HEK293 (cell line): ENCODE results near the gene ABLIM3.

Source experiments
- CTCF ChIA-PET: fragments of 350-600 bp; formaldehyde crosslinking; extraction: SDS; loops from one replicate; lab custom pipeline; 2021; ENCODE audit warnings: antibody characterized with exemption; lab: Yijun Ruan, JAX
- POLR2A ChIA-PET: fragments of 300-600 bp; formaldehyde crosslinking; extraction: SDS; loops from one replicate; lab custom pipeline; 2020; ENCODE audit warnings: antibody characterized with exemption, inconsistent platforms; lab: Yijun Ruan, JAX
- H3K27ac ChIP-seq: fragments of 200-500 bp; sonication (Bioruptor generic); 2 replicates; pipeline ENCODE4 v1.5.1; 2014; ENCODE audit warnings: low read depth, low read length, control low read depth, inconsistent platforms; ENCODE audit errors: extremely low read depth
- H3K36me3 ChIP-seq, 2 experiments: fragments of 200-500 bp in 1 of 2; sonication (Bioruptor generic) in 1 of 2; 1 replicate in 1 of 2; 2 replicates in 1 of 2; pipeline ENCODE4 v1.5.1; 2014 to 2017; ENCODE audit warnings: inconsistent platforms in 2 of 2, low read length in 2 of 2; ENCODE audit not compliant: control insufficient read depth in 2 of 2, insufficient read depth in 1 of 2
- H3K4me1 ChIP-seq: fragments of 200-500 bp; sonication (Bioruptor generic); 2 replicates; pipeline ENCODE4 v1.5.1; 2014; ENCODE audit warnings: mild to moderate bottlenecking, low read length, inconsistent platforms; ENCODE audit not compliant: control insufficient read depth, insufficient read depth
- H3K4me3 ChIP-seq: 2 replicates; pipeline ENCODE4 v1.5.1; 2011; ENCODE audit warnings: low read depth, mild to moderate bottlenecking, control low read depth, low read length, moderate library complexity
- H3K9me3 ChIP-seq: fragments of 200-500 bp; sonication (Bioruptor generic); 2 replicates; pipeline ENCODE4 v1.5.1; 2014; ENCODE audit warnings: low read depth, low read length, inconsistent platforms; ENCODE audit not compliant: control insufficient read depth, insufficient read depth
- AEBP2 ChIP-seq: fragments of 450-650 bp; formaldehyde crosslinking; IDR thresholded peaks from 2 replicates; pipeline ENCODE4 v1.5.1; 2016; ENCODE audit warnings: missing biosample characterization, missing genetic modification characterization, borderline replicate concordance
- GLI4 ChIP-seq: fragments of 450-650 bp; formaldehyde crosslinking; IDR thresholded peaks from 2 replicates; pipeline ENCODE4 v1.5.1; 2016; ENCODE audit warnings: missing biosample characterization, missing genetic modification characterization
- KLF8 ChIP-seq: fragments of 450-650 bp; formaldehyde crosslinking; IDR thresholded peaks from 2 replicates; pipeline ENCODE4 v1.5.1; 2016; ENCODE audit warnings: missing biosample characterization, missing genetic modification characterization
- SETDB1 ChIP-seq: IDR thresholded peaks from one replicate; pipeline ENCODE4 v1.6.1; 2017; ENCODE audit warnings: mild to moderate bottlenecking, low read length, moderate library complexity, mixed read lengths; ENCODE audit not compliant: insufficient read length
- ZNF121 ChIP-seq: fragments of 450-650 bp; formaldehyde crosslinking; IDR thresholded peaks from 2 replicates; pipeline ENCODE4 v1.5.1; 2016; ENCODE audit warnings: missing biosample characterization, missing genetic modification characterization
- ZNF175 ChIP-seq: fragments of 450-650 bp; formaldehyde crosslinking; IDR thresholded peaks from 2 replicates; pipeline ENCODE4 v1.5.1; 2016; ENCODE audit warnings: missing biosample characterization, missing genetic modification characterization
- ZNF214 ChIP-seq: fragments of 450-650 bp; formaldehyde crosslinking; IDR thresholded peaks from 2 replicates; pipeline ENCODE4 v1.5.1; 2017; ENCODE audit warnings: missing biosample characterization, mild to moderate bottlenecking, missing genetic modification characterization, borderline replicate concordance
- ZNF280D ChIP-seq: fragments of 450-650 bp; formaldehyde crosslinking; IDR thresholded peaks from 2 replicates; pipeline ENCODE4 v1.5.1; 2016; ENCODE audit warnings: missing biosample characterization, missing genetic modification characterization
- ZNF335 ChIP-seq: fragments of 450-650 bp; formaldehyde crosslinking; conservative IDR thresholded peaks from 2 replicates; pipeline ENCODE4 v1.5.1; 2016; ENCODE audit warnings: missing biosample characterization, missing genetic modification characterization
- ZNF350 ChIP-seq: fragments of 450-650 bp; formaldehyde crosslinking; IDR thresholded peaks from 2 replicates; pipeline ENCODE4 v1.5.0; 2017; ENCODE audit warnings: missing biosample characterization, mild to moderate bottlenecking, missing genetic modification characterization
- ZNF354C ChIP-seq: fragments of 450-650 bp; formaldehyde crosslinking; IDR thresholded peaks from 2 replicates; pipeline ENCODE4 v1.5.1; 2016; ENCODE audit warnings: missing biosample characterization, missing genetic modification characterization, low read depth, borderline replicate concordance
- ZNF585B ChIP-seq: fragments of 450-650 bp; formaldehyde crosslinking; IDR thresholded peaks from 2 replicates; pipeline ENCODE4 v1.5.1; 2016; ENCODE audit warnings: missing biosample characterization, missing genetic modification characterization
- ZNF623 ChIP-seq: fragments of 450-650 bp; formaldehyde crosslinking; IDR thresholded peaks from 2 replicates; pipeline ENCODE4 v1.5.1; 2016; ENCODE audit warnings: missing biosample characterization, missing genetic modification characterization
- ZNF624 ChIP-seq: fragments of 450-650 bp; formaldehyde crosslinking; IDR thresholded peaks from 2 replicates; pipeline ENCODE4 v1.5.1; 2017; ENCODE audit warnings: missing biosample characterization, missing genetic modification characterization
- ZNF654 ChIP-seq: fragments of 450-650 bp; formaldehyde crosslinking; IDR thresholded peaks from 2 replicates; pipeline ENCODE4 v1.5.1; 2016; ENCODE audit warnings: low read depth, missing biosample characterization, missing genetic modification characterization
- ZNF692 ChIP-seq: fragments of 450-650 bp; formaldehyde crosslinking; IDR thresholded peaks from 2 replicates; pipeline ENCODE4 v1.5.1; 2016; ENCODE audit warnings: missing biosample characterization, missing genetic modification characterization
- ZNF707 ChIP-seq: fragments of 450-650 bp; formaldehyde crosslinking; IDR thresholded peaks from 2 replicates; pipeline ENCODE4 v1.5.1; 2016; ENCODE audit warnings: missing biosample characterization, missing genetic modification characterization
- ZNF747 ChIP-seq: fragments of 450-650 bp; formaldehyde crosslinking; IDR thresholded peaks from 2 replicates; pipeline ENCODE4 v1.5.1; 2016; ENCODE audit warnings: missing biosample characterization, missing genetic modification characterization
- ZNF768 ChIP-seq: fragments of 450-650 bp; formaldehyde crosslinking; IDR thresholded peaks from 2 replicates; pipeline ENCODE4 v1.5.1; 2018; ENCODE audit warnings: missing biosample characterization, mild to moderate bottlenecking, missing genetic modification characterization
- ZSCAN18 ChIP-seq: fragments of 450-650 bp; formaldehyde crosslinking; IDR thresholded peaks from 2 replicates; pipeline ENCODE4 v1.5.1; 2016; ENCODE audit warnings: missing biosample characterization, missing genetic modification characterization
- ZSCAN4 ChIP-seq: fragments of 450-650 bp; formaldehyde crosslinking; IDR thresholded peaks from 2 replicates; pipeline ENCODE4 v1.5.1; 2017; ENCODE audit warnings: missing biosample characterization, missing genetic modification characterization

The ABLIM3 gene

GRCh38 chr5:149099920-149100319 is 41.4 kb upstream of the ABLIM3 start:
- CTCF ChIA-PET, result interaction anchor here (1.4 kb wide), 1 partner anchor 64 kb away, joined by 3 read pairs; no protein-coding TSS in a partner anchor
- POLR2A ChIA-PET, result no interaction called here
- Histone ChIP-seq H3K4me1 (no peaks in the 10 kb centered on the region), H3K9me3 (no peaks in the 10 kb centered on the region; the same call in 1 of the 2 replicates), H3K4me3 (no peak overlapping the region), H3K36me3 (no peaks in the 10 kb centered on the region), H3K27ac (no peak overlapping the region)
- TF ChIP-seq ZNF768 (tag by site-specific recombination) (no peak), ZNF707 (tag by site-specific recombination) (no peak), ZNF354C (tag by site-specific recombination) (no peak), ZNF585B (no peak), AEBP2 (tag by site-specific recombination) (no peak), ZNF335 (tag by site-specific recombination) (no peak), ZNF623 (tag by site-specific recombination) (no peak), ZNF350 (no peak)

GRCh38 chr5:149100331-149100730 is 41.0 kb upstream of the ABLIM3 start:
- Histone ChIP-seq H3K36me3 (no peaks in the 10 kb centered on the region), H3K4me1 (no peaks in the 10 kb centered on the region), H3K4me3 (no peak overlapping the region), H3K9me3 (no peaks in the 10 kb centered on the region; the same call in 1 of the 2 replicates), H3K27ac (no peak overlapping the region)
- ChIA-PET CTCF (interaction anchor here (1.4 kb wide), 1 partner anchor 64 kb away, joined by 3 read pairs; no protein-coding TSS in a partner anchor), POLR2A (no interaction called here)
- TF ChIP-seq SETDB1 (peak; percentile 91), ZNF280D (tag by site-specific recombination) (no peak)

GRCh38 chr5:149108651-149109280 is 32.5 kb upstream of the ABLIM3 start:
- ChIA-PET CTCF (interaction anchor here (0.6 to 19.6 kb wide), 2 partner anchors 22 to 373 kb away, joined by 4 to 395 read pairs; no protein-coding TSS in a partner anchor), POLR2A (no interaction called here)
- H3K4me3 ChIP-seq, result no peak overlapping the region
- no peak overlapping the region for H3K27ac ChIP-seq
- H3K36me3 ChIP-seq, result no peaks in the 10 kb centered on the region
- H3K9me3 ChIP-seq, result no peaks in the 10 kb centered on the region
- H3K4me1 ChIP-seq, result no peaks in the 10 kb centered on the region
- TF ChIP-seq ZNF121 (tag by site-specific recombination), result no peak
- no peak for TF ChIP-seq ZNF747 (tag by site-specific recombination)
- TF ChIP-seq ZNF654 (tag by site-specific recombination), result no peak
- TF ChIP-seq KLF8 (tag by site-specific recombination), result no peak
- no peak for TF ChIP-seq GLI4 (tag by site-specific recombination)
- TF ChIP-seq ZNF214 (tag by site-specific recombination), result no peak
- TF ChIP-seq ZSCAN4 (tag by site-specific recombination), result no peak
- no peak for TF ChIP-seq ZNF624 (tag by site-specific recombination)
- TF ChIP-seq ZNF175 (tag by site-specific recombination), result no peak
- TF ChIP-seq ZNF692 (tag by site-specific recombination), result no peak
- no peak for TF ChIP-seq ZSCAN18
